Astrocyte (in vitro differentiated cells and primary cell): ENCODE measurements around the gene SIK1. TPM values are rescaled to one million over a fixed set of nuclear protein-coding genes. Genes with fewer than 3 reads are reported as not detected.

Experiments used
- DNase-seq: peaks from one replicate; pipeline ENCODE4 v3.0.0-alpha.2; 2010; ENCODE audit warnings: low read depth
- FAIRE-seq: peaks from 2 replicates; lab custom pipeline; 2011; peaks lifted over from hg19 to GRCh38; lab: Jason Lieb, UNC
- H2AFZ ChIP-seq: 2 replicates; pipeline ENCODE4 v1.6.0; 2012; ENCODE audit warnings: low read depth, low read length, inconsistent platforms
- H3K27ac ChIP-seq: 2 replicates; pipeline ENCODE4 v1.5.1; 2011; ENCODE audit warnings: low read depth, low read length, inconsistent platforms
- H3K27me3 ChIP-seq: 2 replicates; pipeline ENCODE4 v1.6.0; 2011; ENCODE audit warnings: low read length, inconsistent platforms; ENCODE audit not compliant: insufficient read depth
- H3K36me3 ChIP-seq: 2 replicates; pipeline ENCODE4 v1.5.1; 2011; ENCODE audit warnings: low read length, inconsistent platforms; ENCODE audit not compliant: insufficient read depth
- H3K4me1 ChIP-seq: 2 replicates; pipeline ENCODE4 v1.5.1; 2011; ENCODE audit warnings: low read length, inconsistent platforms; ENCODE audit not compliant: insufficient read depth
- H3K4me2 ChIP-seq: 2 replicates; pipeline ENCODE4 v1.6.0; 2012; ENCODE audit warnings: low read length, inconsistent platforms
- H3K4me3 ChIP-seq: 2 replicates; pipeline ENCODE4 v1.5.1; 2011; ENCODE audit warnings: low read depth, mild to moderate bottlenecking, low read length, inconsistent platforms; ENCODE audit not compliant: insufficient read depth
- H3K79me2 ChIP-seq: 2 replicates; pipeline ENCODE4 v1.6.0; 2012; ENCODE audit warnings: mild to moderate bottlenecking, low read length, inconsistent platforms; ENCODE audit not compliant: insufficient read depth
- H3K9ac ChIP-seq: 2 replicates; pipeline ENCODE4 v1.6.0; 2012; ENCODE audit warnings: mild to moderate bottlenecking, low read length, inconsistent platforms
- H3K9me3 ChIP-seq: 2 replicates; pipeline ENCODE4 v1.5.1; 2012; ENCODE audit warnings: low read depth, mild to moderate bottlenecking, low read length, inconsistent platforms; ENCODE audit not compliant: insufficient read depth
- H4K20me1 ChIP-seq: 2 replicates; pipeline ENCODE4 v1.6.0; 2012; ENCODE audit warnings: low read length, inconsistent platforms; ENCODE audit not compliant: insufficient read depth
- H3K27ac Mint-ChIP-seq: one replicate; pipeline ENCODE4 v1.8.0; 2021; ENCODE audit warnings: mild to moderate bottlenecking, mixed read lengths; ENCODE audit not compliant: unreplicated experiment
- H3K27me3 Mint-ChIP-seq: one replicate; pipeline ENCODE4 v1.8.0; 2021; ENCODE audit warnings: low read depth, mixed read lengths; ENCODE audit not compliant: unreplicated experiment
- H3K36me3 Mint-ChIP-seq: one replicate; pipeline ENCODE4 v1.8.0; 2021; ENCODE audit warnings: low read depth, mixed read lengths; ENCODE audit not compliant: unreplicated experiment
- H3K4me1 Mint-ChIP-seq: one replicate; pipeline ENCODE4 v1.8.0; 2021; ENCODE audit warnings: low read depth, mixed read lengths; ENCODE audit not compliant: unreplicated experiment
- H3K4me3 Mint-ChIP-seq: one replicate; pipeline ENCODE4 v1.8.0; 2021; ENCODE audit warnings: mild to moderate bottlenecking, moderate library complexity, mixed read lengths; ENCODE audit not compliant: unreplicated experiment
- H3K9me3 Mint-ChIP-seq: one replicate; pipeline ENCODE4 v1.8.0; 2021; ENCODE audit warnings: mild to moderate bottlenecking, mixed read lengths; ENCODE audit not compliant: unreplicated experiment
- CTCF ChIP-seq: IDR thresholded peaks from 2 replicates; pipeline ENCODE4 v1.5.1; 2011; ENCODE audit warnings: low read depth, mild to moderate bottlenecking, inconsistent platforms, low read length, moderate library complexity; ENCODE audit not compliant: insufficient read depth
- EZH2 ChIP-seq: IDR thresholded peaks from 2 replicates; pipeline ENCODE4 v1.6.1; 2012; ENCODE audit warnings: mild to moderate bottlenecking, low read length, inconsistent platforms; ENCODE audit not compliant: insufficient read depth
- total RNA-seq: library from RNA; stranded (reverse); gene quantifications from 2 replicates; pipeline ENCODE4 v1.2.1, GENCODE V29; 2021

SIK1 gene
- total RNA-seq, 1 donor from 2014 or later = 68.0 TPM

- TF ChIP-seq CTCF = no peak
- Histone ChIP-seq H3K4me2 (no peak overlapping the region), H3K79me2 (no peaks in the 10 kb centered on the region), H3K4me1 (peaks cover 11% of the 10 kb centered on the region), H4K20me1 (no peaks in the 10 kb centered on the region), H3K27ac (no peak overlapping the region), H3K9ac (no peak overlapping the region), H3K4me3 (no peak overlapping the region), H3K27me3 (peaks cover 3% of the 10 kb centered on the region), H3K9me3 (no peaks in the 10 kb centered on the region), H2AFZ (no peak overlapping the region), H3K36me3 (no peaks in the 10 kb centered on the region)
- FAIRE-seq = no peak
- Mint-ChIP-seq H3K4me1 (peaks cover 10% of the 10 kb centered on the region), H3K36me3 (no peaks in the 10 kb centered on the region), H3K27me3 (peaks cover 47% of the 10 kb centered on the region), H3K9me3 (no peaks in the 10 kb centered on the region), H3K4me3 (no peak overlapping the region), H3K27ac (no peak overlapping the region)
- DNase-seq = peak; percentile 35
Measured at GRCh38 chr21:43369124-43369523, 57.8 kb downstream of the SIK1 start.

GRCh38 chr21:43368685-43369084 lies 58.2 kb downstream of the SIK1 start:
- Histone ChIP-seq H3K4me3 (no peak overlapping the region), H3K79me2 (no peaks in the 10 kb centered on the region), H3K36me3 (no peaks in the 10 kb centered on the region), H3K27ac (no peak overlapping the region), H3K4me2 (no peak overlapping the region), H3K27me3 (peaks cover 3% of the 10 kb centered on the region), H3K4me1 (peaks cover 11% of the 10 kb centered on the region), H2AFZ (no peak overlapping the region), H4K20me1 (no peaks in the 10 kb centered on the region), H3K9me3 (no peaks in the 10 kb centered on the region), H3K9ac (no peak overlapping the region)
- H3K4me3 Mint-ChIP-seq = no peak overlapping the region
- H3K27me3 Mint-ChIP-seq = peaks cover 49% of the 10 kb centered on the region
- H3K36me3 Mint-ChIP-seq = no peaks in the 10 kb centered on the region
- no peak overlapping the region for H3K27ac Mint-ChIP-seq
- no peaks in the 10 kb centered on the region for H3K9me3 Mint-ChIP-seq
- DNase-seq (no peak), FAIRE-seq (no peak)
- H3K4me1 Mint-ChIP-seq = peaks cover 10% of the 10 kb centered on the region
- TF ChIP-seq CTCF (no peak), EZH2 (no peak)

- H3K27ac Mint-ChIP-seq = no peak overlapping the region
- no peaks in the 10 kb centered on the region for H3K9me3 ChIP-seq
- no peak for TF ChIP-seq EZH2
- no peak for TF ChIP-seq CTCF
- H4K20me1 ChIP-seq = no peaks in the 10 kb centered on the region
- H3K27me3 Mint-ChIP-seq = peaks cover 50% of the 10 kb centered on the region
- peaks cover 11% of the 10 kb centered on the region for H3K4me1 ChIP-seq
- no peak overlapping the region for H3K4me3 Mint-ChIP-seq
- no peak overlapping the region for H3K4me3 ChIP-seq
- H3K4me1 Mint-ChIP-seq = peaks cover 10% of the 10 kb centered on the region
- no peak overlapping the region for H3K27ac ChIP-seq
- no peaks in the 10 kb centered on the region for H3K36me3 Mint-ChIP-seq
- no peak overlapping the region for H3K4me2 ChIP-seq
- DNase-seq = no peak
- no peaks in the 10 kb centered on the region for H3K79me2 ChIP-seq
- H3K36me3 ChIP-seq = no peaks in the 10 kb centered on the region
- no peaks in the 10 kb centered on the region for H3K9me3 Mint-ChIP-seq
- H3K27me3 ChIP-seq = peaks cover 3% of the 10 kb centered on the region
- H2AFZ ChIP-seq = no peak overlapping the region
- H3K9ac ChIP-seq = no peak overlapping the region
- FAIRE-seq = no peak
Measured at GRCh38 chr21:43367859-43368258, 59.1 kb downstream of the SIK1 start.
